NCI-H1092 treated with DMSO at 0.1 percent for 48 hours (cell line): ENCODE data around the gene CDK11B.
A peak's percentile ranks its signal among the peaks of the same experiment; 100 is the strongest.

ENCODE experiments used
- DNase-seq: peaks from one replicate; lab custom pipeline; 2025; lab: John Stamatoyannopoulos, UW

CDK11B gene

GRCh38 chr1:1615256-1616044 lies 43.4 kb downstream of the CDK11B start, which contains the start of gene MIB2:
TSS of gene MIB2 (plus strand) at chr1:1615500. CDS start at chr1:1623453, 7,953 bp downstream.
- peak; percentile 90 for DNase-seq

GRCh38 chr1:1614954-1615255 lies 43.9 kb downstream of the CDK11B start:
- DNase-seq: no peak

- DNase-seq: no peak
Measured at GRCh38 chr1:1614204-1614953, 44.4 kb downstream of the CDK11B start.

- DNase-seq: no peak
Measured at GRCh38 chr1:1613509-1614082, 45.2 kb downstream of the CDK11B start.

GRCh38 chr1:1612104-1612400 lies 46.8 kb downstream of the CDK11B start:
- no peak for DNase-seq

- DNase-seq: no peak
Measured at GRCh38 chr1:1610796-1611195, 48.0 kb downstream of the CDK11B start.

GRCh38 chr1:1609822-1610485 lies 48.9 kb downstream of the CDK11B start:
- DNase-seq: no peak

- no peak for DNase-seq
Measured at GRCh38 chr1:1606232-1606631, 52.6 kb downstream of the CDK11B start.

- no peak for DNase-seq
Measured at GRCh38 chr1:1605724-1606123, 53.1 kb downstream of the CDK11B start.

GRCh38 chr1:1605034-1605591 lies 53.7 kb downstream of the CDK11B start:
- DNase-seq: no peak

GRCh38 chr1:1604374-1605033 lies 54.3 kb downstream of the CDK11B start:
- no peak for DNase-seq

- no peak for DNase-seq
Measured at GRCh38 chr1:1603671-1604373, 55.0 kb downstream of the CDK11B start.

GRCh38 chr1:1602968-1603506 lies 55.8 kb downstream of the CDK11B start:
- DNase-seq: no peak

GRCh38 chr1:1602304-1602967 lies 56.4 kb downstream of the CDK11B start:
- no peak for DNase-seq

- DNase-seq: no peak
Measured at GRCh38 chr1:1601564-1602303, 57.1 kb downstream of the CDK11B start.

GRCh38 chr1:1600861-1601563 lies 57.8 kb downstream of the CDK11B start:
- no peak for DNase-seq

GRCh38 chr1:1599935-1600860 lies 58.6 kb downstream of the CDK11B start, which contains the start of gene FNDC10:
TSS of gene FNDC10 (minus strand) at chr1:1600135. CDS start at chr1:1600015, 120 bp downstream.
- DNase-seq: no peak
